ENCODE data around the gene HAGHL. TPM values are rescaled to one million over a fixed set of nuclear protein-coding genes. Genes with fewer than 3 reads are reported as not detected.

The HAGHL gene
- total and polyA plus RNA-seq, 9 donors, result 2.6 to 25.7 (median 3.4) TPM; not detected in 1

GRCh38 chr16:764848-765487 is 38.1 kb downstream of the HAGHL start:
- no peak for TF ChIP-seq EP300 (IDR thresholded peaks at IDR 0.05)
- no peak for TF ChIP-seq POLR2A (IDR thresholded peaks at IDR 0.05)
- no peak for TF ChIP-seq CTCF (IDR thresholded peaks at IDR 0.05)
- Histone ChIP-seq H3K9me3 (no peaks in the 10 kb centered on the region), H3K27ac (no peak overlapping the region), H3K36me3 (no peaks in the 10 kb centered on the region), H3K4me1 (ENCODE audit: insufficient read depth) (no peaks in the 10 kb centered on the region), H3K27me3 (no peaks in the 10 kb centered on the region), H3K4me3 (no peak overlapping the region)
- intact Hi-C loops (cut with DNase I), result no loop called here
- 80 to 84% (median 81%) methylated on average over 34 to 38 of the region's 38 CpGs for WGBS, 3 donors
- DNase-seq, result no peak

- H3K36me3 ChIP-seq, result no peaks in the 10 kb centered on the region
- H3K4me3 ChIP-seq, result no peak overlapping the region
- no peaks in the 10 kb centered on the region for H3K4me1 ChIP-seq (ENCODE audit: insufficient read depth)
- H3K27ac ChIP-seq, result no peak overlapping the region
- no peak for DNase-seq
- no peaks in the 10 kb centered on the region for H3K9me3 ChIP-seq
- intact Hi-C loops (cut with DNase I), result no loop called here
- 88 to 94% (median 93%) methylated on average over 29 of the region's 29 CpGs for WGBS, 3 donors
- H3K27me3 ChIP-seq, result no peaks in the 10 kb centered on the region
- TF ChIP-seq POLR2A (IDR thresholded peaks at IDR 0.05) (no peak), EP300 (IDR thresholded peaks at IDR 0.05) (no peak), CTCF (IDR thresholded peaks at IDR 0.05) (no peak)
These were observed 38.6 kb downstream of the HAGHL start for GRCh38 chr16:765488-765865.

GRCh38 chr16:766008-766819 is 39.3 kb downstream of the HAGHL start:
- no peaks in the 10 kb centered on the region for H3K9me3 ChIP-seq
- intact Hi-C loops (cut with DNase I), result no loop called here
- H3K36me3 ChIP-seq, result no peaks in the 10 kb centered on the region
- no peak overlapping the region for H3K27ac ChIP-seq
- H3K4me3 ChIP-seq, result no peak overlapping the region
- no peaks in the 10 kb centered on the region for H3K4me1 ChIP-seq (ENCODE audit: insufficient read depth)
- no peak for DNase-seq
- no peak for TF ChIP-seq POLR2A (IDR thresholded peaks at IDR 0.05)
- TF ChIP-seq CTCF (IDR thresholded peaks at IDR 0.05), result no peak
- TF ChIP-seq EP300 (IDR thresholded peaks at IDR 0.05), result no peak
- H3K27me3 ChIP-seq, result no peaks in the 10 kb centered on the region
- WGBS, 3 donors, result 79 to 84% (median 83%) methylated on average over 27 to 29 of the region's 29 CpGs

GRCh38 chr16:766820-767640 is 40.1 kb downstream of the HAGHL start:
- Histone ChIP-seq H3K4me1 (ENCODE audit: insufficient read depth) (no peaks in the 10 kb centered on the region), H3K9me3 (no peaks in the 10 kb centered on the region), H3K4me3 (no peak overlapping the region), H3K27ac (no peak overlapping the region), H3K36me3 (no peaks in the 10 kb centered on the region), H3K27me3 (no peaks in the 10 kb centered on the region)
- TF ChIP-seq POLR2A (IDR thresholded peaks at IDR 0.05), result no peak
- TF ChIP-seq EP300 (IDR thresholded peaks at IDR 0.05), result no peak
- TF ChIP-seq CTCF (IDR thresholded peaks at IDR 0.05), result no peak
- WGBS, 3 donors, result 45 to 76% (median 65%) methylated on average over 25 to 39 of the region's 48 CpGs
- DNase-seq, result no peak
- intact Hi-C loops (cut with DNase I), result no loop called here
